HepG2 (cell line): Measurements from ENCODE around the gene LRRC45. TPM values are rescaled to one million over a fixed set of nuclear protein-coding genes. Genes with fewer than 3 reads are reported as not detected.

ENCODE experiments used
- AHR ChIP-seq: IDR thresholded peaks from 2 replicates; pipeline ENCODE4 v1.6.1; 2018; ENCODE audit warnings: missing genetic modification reagents, missing compliant biosample characterization
- GFI1 ChIP-seq: sonication (generic); formaldehyde crosslinking; IDR thresholded peaks from 2 replicates; pipeline ENCODE4 v1.5.0; 2020; ENCODE audit warnings: missing genetic modification reagents, mild to moderate bottlenecking, borderline replicate concordance
- GMEB2 ChIP-seq: IDR thresholded peaks from 2 replicates; pipeline ENCODE4 v1.6.1; 2016; ENCODE audit warnings: missing biosample characterization, missing genetic modification reagents, low read depth
- HDAC2 ChIP-seq: sonication (generic); formaldehyde crosslinking; IDR thresholded peaks from 2 replicates; pipeline ENCODE4 v1.4.0; 2020; ENCODE audit warnings: missing genetic modification reagents
- PATZ1 ChIP-seq: sonication (generic); formaldehyde crosslinking; IDR thresholded peaks from 2 replicates; pipeline ENCODE4 v1.4.0; 2020; ENCODE audit warnings: missing genetic modification reagents
- PRMT3 ChIP-seq: sonication (generic); formaldehyde crosslinking; IDR thresholded peaks from 2 replicates; pipeline ENCODE4 v1.8.1; 2022; ENCODE audit warnings: low read depth, mild to moderate bottlenecking, moderate library complexity, missing genetic modification reagents, borderline replicate concordance
- SOX13 ChIP-seq, 3 experiments: fragments of 450-650 bp in 1 of 3; sonication (generic) in 1 of 3; formaldehyde crosslinking in 1 of 3; IDR thresholded peaks in 2 of 3; conservative IDR thresholded peaks in 1 of 3; 2 replicates each; pipeline versions ENCODE4 v1.5.0 to v1.6.1; 2016 to 2020; ENCODE audit warnings: antibody characterized with exemption in 1 of 3, mild to moderate bottlenecking in 1 of 3, missing compliant biosample characterization in 1 of 3, missing genetic modification reagents in 1 of 3, moderate library complexity in 1 of 3
- TBX2 ChIP-seq: sonication (generic); formaldehyde crosslinking; IDR thresholded peaks from 2 replicates; pipeline ENCODE4 v1.5.0; 2020; ENCODE audit warnings: missing genetic modification reagents, mild to moderate bottlenecking, borderline replicate concordance
- ZNF280B ChIP-seq: sonication (generic); formaldehyde crosslinking; IDR thresholded peaks from 2 replicates; pipeline ENCODE4 v1.5.0; 2020; ENCODE audit warnings: missing genetic modification reagents, mild to moderate bottlenecking, borderline replicate concordance
- ZNF614 ChIP-seq: IDR thresholded peaks from 2 replicates; pipeline ENCODE4 v1.6.1; 2018; ENCODE audit warnings: missing biosample characterization, missing genetic modification reagents, inconsistent platforms, borderline replicate concordance
- ZNF672 ChIP-seq: sonication (generic); formaldehyde crosslinking; IDR thresholded peaks from 2 replicates; pipeline ENCODE4 v1.8.1; 2022; ENCODE audit warnings: missing genetic modification reagents
- ZNF781 ChIP-seq: sonication (generic); formaldehyde crosslinking; IDR thresholded peaks from 2 replicates; pipeline ENCODE4 v1.5.1; 2020; ENCODE audit warnings: borderline replicate concordance, mild to moderate bottlenecking, missing genetic modification reagents; ENCODE audit errors: not compliant biosample characterization
- polyA plus RNA-seq, 8 experiments: library from polyadenylated mRNA; depleted of rRNA in 3 of 8; stranded (reverse) in 7 of 8; unstranded in 1 of 8; fragments of >200 nt; fragmentation: Illumina TruSeq in 4 of 8; extraction: Trizol in 4 of 8; gene quantifications; 2 replicates each; pipeline versions ENCODE4 v1.2.1 to v1.2.3, GENCODE V29; 2011 to 2016; ENCODE audit warnings: low read depth in 4 of 8, missing spikeins in 1 of 8, mixed read lengths in 1 of 8; ENCODE audit not compliant: insufficient read depth in 1 of 8
- total RNA-seq, 5 experiments: library from RNA; depleted of rRNA; stranded (reverse); fragments of >200 nt; fragmentation: Illumina TruSeq; extraction: Trizol; gene quantifications; 2 replicates each; pipeline ENCODE4 v1.2.3, GENCODE V29; 2016; ENCODE audit warnings: low read depth in 1 of 5
- TF ChIP-seq, protein P1 (sequence below): sonication (generic); formaldehyde crosslinking; IDR thresholded peaks from 2 replicates; pipeline ENCODE4 v1.8.0; 2022; ENCODE audit warnings: missing genetic modification reagents, low read depth, mild to moderate bottlenecking, borderline replicate concordance
- TF ChIP-seq, protein P2 (sequence below): sonication (generic); formaldehyde crosslinking; IDR thresholded peaks from 2 replicates; pipeline ENCODE4 v1.4.0; 2020; ENCODE audit warnings: missing genetic modification reagents, borderline replicate concordance
- TF ChIP-seq, protein P3 (sequence below): sonication (generic); formaldehyde crosslinking; IDR thresholded peaks from 2 replicates; pipeline ENCODE4 v1.4.0; 2020; ENCODE audit warnings: mild to moderate bottlenecking, low read depth, missing genetic modification reagents

LRRC45 gene
- total and polyA plus RNA-seq, 2 of the 13 experiments (the other 11 are each of a cell fraction or from before 2014, with no cell fraction given), result 11.6 to 48.1 TPM

- TF ChIP-seq ZNF280B (CRISPR knock-in tag) (0 out of 2 replicates have a peak, but pooled peaks have one; percentile 22), ZNF614 (no peak), SOX13 (IDR thresholded peaks at IDR 0.05) (no peak), SOX13 (CRISPR knock-in tag; conservative IDR thresholded peaks at IDR 0.05 in 1 of 2, IDR thresholded peaks at IDR 0.05 in 1 of 2) (peak in 1 of 2 experiments; percentile 61; a peak in 2 of 4 replicates), PRMT3 (CRISPR knock-in tag) (no peak), TBX2 (CRISPR knock-in tag) (peak; percentile 55; the same call in 1 of the 2 replicates), AHR (CRISPR knock-in tag) (0 out of 2 replicates have a peak, but pooled peaks have one; percentile 16), PATZ1 (peak; percentile 89), GMEB2 (CRISPR knock-in tag) (no peak), GFI1 (CRISPR knock-in tag) (no peak), ZNF672 (CRISPR knock-in tag) (no peak), HDAC2 (CRISPR knock-in tag) (peak; percentile 68), ZNF781 (CRISPR knock-in tag) (no peak)
- TF ChIP-seq, protein P1, sequence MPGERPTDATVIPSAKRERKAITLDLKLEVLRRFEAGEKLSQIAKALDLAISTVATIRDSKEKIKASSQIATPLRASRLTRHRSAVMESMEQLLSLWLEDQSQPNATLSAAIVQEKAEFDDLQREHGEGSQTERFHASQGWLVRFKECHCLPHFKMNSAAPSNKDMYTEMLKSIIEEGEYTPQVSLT (CRISPR knock-in tag), result no peak
- TF ChIP-seq, protein P2, sequence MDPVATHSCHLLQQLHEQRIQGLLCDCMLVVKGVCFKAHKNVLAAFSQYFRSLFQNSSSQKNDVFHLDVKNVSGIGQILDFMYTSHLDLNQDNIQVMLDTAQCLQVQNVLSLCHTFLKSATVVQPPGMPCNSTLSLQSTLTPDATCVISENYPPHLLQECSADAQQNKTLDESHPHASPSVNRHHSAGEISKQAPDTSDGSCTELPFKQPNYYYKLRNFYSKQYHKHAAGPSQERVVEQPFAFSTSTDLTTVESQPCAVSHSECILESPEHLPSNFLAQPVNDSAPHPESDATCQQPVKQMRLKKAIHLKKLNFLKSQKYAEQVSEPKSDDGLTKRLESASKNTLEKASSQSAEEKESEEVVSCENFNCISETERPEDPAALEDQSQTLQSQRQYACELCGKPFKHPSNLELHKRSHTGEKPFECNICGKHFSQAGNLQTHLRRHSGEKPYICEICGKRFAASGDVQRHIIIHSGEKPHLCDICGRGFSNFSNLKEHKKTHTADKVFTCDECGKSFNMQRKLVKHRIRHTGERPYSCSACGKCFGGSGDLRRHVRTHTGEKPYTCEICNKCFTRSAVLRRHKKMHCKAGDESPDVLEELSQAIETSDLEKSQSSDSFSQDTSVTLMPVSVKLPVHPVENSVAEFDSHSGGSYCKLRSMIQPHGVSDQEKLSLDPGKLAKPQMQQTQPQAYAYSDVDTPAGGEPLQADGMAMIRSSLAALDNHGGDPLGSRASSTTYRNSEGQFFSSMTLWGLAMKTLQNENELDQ (CRISPR knock-in tag), result no peak
- TF ChIP-seq, protein P3, sequence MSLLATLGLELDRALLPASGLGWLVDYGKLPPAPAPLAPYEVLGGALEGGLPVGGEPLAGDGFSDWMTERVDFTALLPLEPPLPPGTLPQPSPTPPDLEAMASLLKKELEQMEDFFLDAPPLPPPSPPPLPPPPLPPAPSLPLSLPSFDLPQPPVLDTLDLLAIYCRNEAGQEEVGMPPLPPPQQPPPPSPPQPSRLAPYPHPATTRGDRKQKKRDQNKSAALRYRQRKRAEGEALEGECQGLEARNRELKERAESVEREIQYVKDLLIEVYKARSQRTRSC (CRISPR knock-in tag), result no peak
Observed at GRCh38 chr17:82013772-82014321, 9.3 kb upstream of the LRRC45 start (continued).
